K562 (cell line): Measurements from ENCODE around the gene PPP1R37. TPM values are rescaled to one million over a fixed set of nuclear protein-coding genes. Genes with fewer than 3 reads are reported as not detected.

Experiments
- ARNT ChIP-seq, 2 experiments: fragments of 450-650 bp; IDR thresholded peaks; 2 replicates each; pipeline ENCODE4 v1.6.1; 2016; ENCODE audit warnings: mild to moderate bottlenecking in 1 of 2
- CTBP1 ChIP-seq: fragments of 450-650 bp; IDR thresholded peaks from 2 replicates; pipeline ENCODE4 v1.6.1; 2016; ENCODE audit warnings: borderline replicate concordance
- ZNF263 ChIP-seq: sonication (generic); formaldehyde crosslinking; IDR thresholded peaks from 2 replicates; pipeline ENCODE4 v1.8.0; 2022; ENCODE audit warnings: mild to moderate bottlenecking, missing genetic modification reagents, borderline replicate concordance
- polyA plus RNA-seq, 8 experiments: library from polyadenylated mRNA; depleted of rRNA in 4 of 8; stranded (reverse) in 5 of 8; unstranded in 3 of 8; fragments of >200 nt; fragmentation: Nextera tagmentation in 2 of 8; fragmentation: Illumina TruSeq in 1 of 8; extraction: Ambion mirVana in 2 of 8; extraction: Trizol in 1 of 8; gene quantifications; 2 replicates each; pipeline versions ENCODE4 v1.2.1 to v1.2.3, GENCODE V29; 2011 to 2014; ENCODE audit warnings: inconsistent platforms in 1 of 8, missing spikeins in 1 of 8
- total RNA-seq, 7 experiments: library from RNA; depleted of rRNA in 6 of 7; stranded (reverse); fragments of >200 nt in 6 of 7; fragmentation: Illumina TruSeq in 2 of 7; extraction: Trizol in 2 of 7; gene quantifications; 2 replicates each; pipeline versions ENCODE4 v1.2.1 to v1.2.3, GENCODE V29; 2011 to 2021; ENCODE audit warnings: low replicate concordance in 1 of 7
- TF ChIP-seq, protein P1 (sequence below): conservative IDR thresholded peaks from 2 replicates; pipeline ENCODE4 v1.6.1; 2011; ENCODE audit warnings: low read depth, mild to moderate bottlenecking, low read length; ENCODE audit not compliant: control insufficient read depth
- TF ChIP-seq, protein P2 (sequence below): sonication (generic); formaldehyde crosslinking; IDR thresholded peaks from 2 replicates; pipeline ENCODE4 v1.8.1; 2023; ENCODE audit warnings: mild to moderate bottlenecking, missing genetic modification reagents
- TF ChIP-seq, protein P3 (sequence below): fragments of 250-450 bp; sonication (Bioruptor Pico); IDR thresholded peaks from 2 replicates; pipeline ENCODE4 v1.8.0; 2022; ENCODE audit warnings: inconsistent platforms
- TF ChIP-seq, protein P4 (sequence below): fragments of 450-650 bp; IDR thresholded peaks from 2 replicates; pipeline ENCODE4 v1.6.1; 2016; ENCODE audit warnings: mild to moderate bottlenecking, moderate library complexity

Gene PPP1R37
- total and polyA plus RNA-seq, 9 of the 15 experiments (the other 6 are each of a cell fraction or from before 2014, with no cell fraction given) = 0.04 to 20.3 (median 7.3) TPM

DNA sequence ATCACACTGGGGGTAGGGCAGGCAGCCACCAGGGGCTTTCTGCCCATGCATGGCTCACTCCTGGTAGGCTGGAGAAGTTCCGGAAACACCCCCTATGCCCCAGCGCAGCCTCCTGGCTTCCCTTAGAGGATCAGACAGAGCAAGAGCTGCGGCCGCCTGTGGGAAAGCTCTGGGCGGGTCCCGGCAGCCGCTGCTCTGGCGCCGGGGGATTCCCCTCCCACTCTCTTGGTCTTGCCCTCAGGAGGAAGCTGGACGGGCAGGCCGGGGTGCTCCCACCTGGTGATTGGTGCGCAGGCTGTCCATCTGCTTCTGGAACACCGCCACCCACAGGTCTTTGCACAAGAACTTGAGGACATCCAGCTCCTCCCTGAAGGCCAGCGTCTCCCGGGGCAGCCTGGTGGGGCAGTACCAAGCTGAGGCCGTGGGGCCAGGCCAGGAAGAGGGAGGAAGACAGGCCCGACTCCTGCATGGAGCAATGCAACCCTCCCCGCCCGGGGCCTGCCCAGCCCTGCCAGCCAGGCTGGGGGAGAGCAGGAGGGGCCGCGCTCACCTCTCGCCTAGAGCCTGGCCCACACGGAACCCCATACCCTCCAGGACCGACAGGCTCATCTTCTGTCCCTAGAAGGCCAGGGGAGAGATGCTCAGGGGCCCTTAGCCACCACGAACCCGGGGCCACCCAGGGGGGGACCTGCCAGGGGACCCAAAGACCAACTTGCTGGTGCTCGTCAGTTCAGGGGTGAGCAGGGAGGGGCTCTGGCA, 71.8 kb downstream of the PPP1R37 start (continued):
- TF ChIP-seq, protein P1, sequence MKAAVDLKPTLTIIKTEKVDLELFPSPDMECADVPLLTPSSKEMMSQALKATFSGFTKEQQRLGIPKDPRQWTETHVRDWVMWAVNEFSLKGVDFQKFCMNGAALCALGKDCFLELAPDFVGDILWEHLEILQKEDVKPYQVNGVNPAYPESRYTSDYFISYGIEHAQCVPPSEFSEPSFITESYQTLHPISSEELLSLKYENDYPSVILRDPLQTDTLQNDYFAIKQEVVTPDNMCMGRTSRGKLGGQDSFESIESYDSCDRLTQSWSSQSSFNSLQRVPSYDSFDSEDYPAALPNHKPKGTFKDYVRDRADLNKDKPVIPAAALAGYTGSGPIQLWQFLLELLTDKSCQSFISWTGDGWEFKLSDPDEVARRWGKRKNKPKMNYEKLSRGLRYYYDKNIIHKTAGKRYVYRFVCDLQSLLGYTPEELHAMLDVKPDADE = no peak
- TF ChIP-seq CTBP1 (0 out of 2 replicates have a peak, but pooled peaks have one; percentile 17), ARNT (IDR thresholded peaks at IDR 0.05) (no peak), ZNF263 (CRISPR knock-in tag) (peak; percentile 87)
- TF ChIP-seq, protein P2, sequence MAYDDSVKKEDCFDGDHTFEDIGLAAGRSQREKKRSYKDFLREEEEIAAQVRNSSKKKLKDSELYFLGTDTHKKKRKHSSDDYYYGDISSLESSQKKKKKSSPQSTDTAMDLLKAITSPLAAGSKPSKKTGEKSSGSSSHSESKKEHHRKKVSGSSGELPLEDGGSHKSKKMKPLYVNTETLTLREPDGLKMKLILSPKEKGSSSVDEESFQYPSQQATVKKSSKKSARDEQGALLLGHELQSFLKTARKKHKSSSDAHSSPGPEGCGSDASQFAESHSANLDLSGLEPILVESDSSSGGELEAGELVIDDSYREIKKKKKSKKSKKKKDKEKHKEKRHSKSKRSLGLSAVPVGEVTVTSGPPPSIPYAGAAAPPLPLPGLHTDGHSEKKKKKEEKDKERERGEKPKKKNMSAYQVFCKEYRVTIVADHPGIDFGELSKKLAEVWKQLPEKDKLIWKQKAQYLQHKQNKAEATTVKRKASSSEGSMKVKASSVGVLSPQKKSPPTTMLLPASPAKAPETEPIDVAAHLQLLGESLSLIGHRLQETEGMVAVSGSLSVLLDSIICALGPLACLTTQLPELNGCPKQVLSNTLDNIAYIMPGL (CRISPR knock-in tag) = no peak
- TF ChIP-seq, protein P3, sequence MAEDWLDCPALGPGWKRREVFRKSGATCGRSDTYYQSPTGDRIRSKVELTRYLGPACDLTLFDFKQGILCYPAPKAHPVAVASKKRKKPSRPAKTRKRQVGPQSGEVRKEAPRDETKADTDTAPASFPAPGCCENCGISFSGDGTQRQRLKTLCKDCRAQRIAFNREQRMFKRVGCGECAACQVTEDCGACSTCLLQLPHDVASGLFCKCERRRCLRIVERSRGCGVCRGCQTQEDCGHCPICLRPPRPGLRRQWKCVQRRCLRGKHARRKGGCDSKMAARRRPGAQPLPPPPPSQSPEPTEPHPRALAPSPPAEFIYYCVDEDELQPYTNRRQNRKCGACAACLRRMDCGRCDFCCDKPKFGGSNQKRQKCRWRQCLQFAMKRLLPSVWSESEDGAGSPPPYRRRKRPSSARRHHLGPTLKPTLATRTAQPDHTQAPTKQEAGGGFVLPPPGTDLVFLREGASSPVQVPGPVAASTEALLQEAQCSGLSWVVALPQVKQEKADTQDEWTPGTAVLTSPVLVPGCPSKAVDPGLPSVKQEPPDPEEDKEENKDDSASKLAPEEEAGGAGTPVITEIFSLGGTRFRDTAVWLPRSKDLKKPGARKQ (CRISPR knock-in tag) = no peak
- TF ChIP-seq, protein P4, sequence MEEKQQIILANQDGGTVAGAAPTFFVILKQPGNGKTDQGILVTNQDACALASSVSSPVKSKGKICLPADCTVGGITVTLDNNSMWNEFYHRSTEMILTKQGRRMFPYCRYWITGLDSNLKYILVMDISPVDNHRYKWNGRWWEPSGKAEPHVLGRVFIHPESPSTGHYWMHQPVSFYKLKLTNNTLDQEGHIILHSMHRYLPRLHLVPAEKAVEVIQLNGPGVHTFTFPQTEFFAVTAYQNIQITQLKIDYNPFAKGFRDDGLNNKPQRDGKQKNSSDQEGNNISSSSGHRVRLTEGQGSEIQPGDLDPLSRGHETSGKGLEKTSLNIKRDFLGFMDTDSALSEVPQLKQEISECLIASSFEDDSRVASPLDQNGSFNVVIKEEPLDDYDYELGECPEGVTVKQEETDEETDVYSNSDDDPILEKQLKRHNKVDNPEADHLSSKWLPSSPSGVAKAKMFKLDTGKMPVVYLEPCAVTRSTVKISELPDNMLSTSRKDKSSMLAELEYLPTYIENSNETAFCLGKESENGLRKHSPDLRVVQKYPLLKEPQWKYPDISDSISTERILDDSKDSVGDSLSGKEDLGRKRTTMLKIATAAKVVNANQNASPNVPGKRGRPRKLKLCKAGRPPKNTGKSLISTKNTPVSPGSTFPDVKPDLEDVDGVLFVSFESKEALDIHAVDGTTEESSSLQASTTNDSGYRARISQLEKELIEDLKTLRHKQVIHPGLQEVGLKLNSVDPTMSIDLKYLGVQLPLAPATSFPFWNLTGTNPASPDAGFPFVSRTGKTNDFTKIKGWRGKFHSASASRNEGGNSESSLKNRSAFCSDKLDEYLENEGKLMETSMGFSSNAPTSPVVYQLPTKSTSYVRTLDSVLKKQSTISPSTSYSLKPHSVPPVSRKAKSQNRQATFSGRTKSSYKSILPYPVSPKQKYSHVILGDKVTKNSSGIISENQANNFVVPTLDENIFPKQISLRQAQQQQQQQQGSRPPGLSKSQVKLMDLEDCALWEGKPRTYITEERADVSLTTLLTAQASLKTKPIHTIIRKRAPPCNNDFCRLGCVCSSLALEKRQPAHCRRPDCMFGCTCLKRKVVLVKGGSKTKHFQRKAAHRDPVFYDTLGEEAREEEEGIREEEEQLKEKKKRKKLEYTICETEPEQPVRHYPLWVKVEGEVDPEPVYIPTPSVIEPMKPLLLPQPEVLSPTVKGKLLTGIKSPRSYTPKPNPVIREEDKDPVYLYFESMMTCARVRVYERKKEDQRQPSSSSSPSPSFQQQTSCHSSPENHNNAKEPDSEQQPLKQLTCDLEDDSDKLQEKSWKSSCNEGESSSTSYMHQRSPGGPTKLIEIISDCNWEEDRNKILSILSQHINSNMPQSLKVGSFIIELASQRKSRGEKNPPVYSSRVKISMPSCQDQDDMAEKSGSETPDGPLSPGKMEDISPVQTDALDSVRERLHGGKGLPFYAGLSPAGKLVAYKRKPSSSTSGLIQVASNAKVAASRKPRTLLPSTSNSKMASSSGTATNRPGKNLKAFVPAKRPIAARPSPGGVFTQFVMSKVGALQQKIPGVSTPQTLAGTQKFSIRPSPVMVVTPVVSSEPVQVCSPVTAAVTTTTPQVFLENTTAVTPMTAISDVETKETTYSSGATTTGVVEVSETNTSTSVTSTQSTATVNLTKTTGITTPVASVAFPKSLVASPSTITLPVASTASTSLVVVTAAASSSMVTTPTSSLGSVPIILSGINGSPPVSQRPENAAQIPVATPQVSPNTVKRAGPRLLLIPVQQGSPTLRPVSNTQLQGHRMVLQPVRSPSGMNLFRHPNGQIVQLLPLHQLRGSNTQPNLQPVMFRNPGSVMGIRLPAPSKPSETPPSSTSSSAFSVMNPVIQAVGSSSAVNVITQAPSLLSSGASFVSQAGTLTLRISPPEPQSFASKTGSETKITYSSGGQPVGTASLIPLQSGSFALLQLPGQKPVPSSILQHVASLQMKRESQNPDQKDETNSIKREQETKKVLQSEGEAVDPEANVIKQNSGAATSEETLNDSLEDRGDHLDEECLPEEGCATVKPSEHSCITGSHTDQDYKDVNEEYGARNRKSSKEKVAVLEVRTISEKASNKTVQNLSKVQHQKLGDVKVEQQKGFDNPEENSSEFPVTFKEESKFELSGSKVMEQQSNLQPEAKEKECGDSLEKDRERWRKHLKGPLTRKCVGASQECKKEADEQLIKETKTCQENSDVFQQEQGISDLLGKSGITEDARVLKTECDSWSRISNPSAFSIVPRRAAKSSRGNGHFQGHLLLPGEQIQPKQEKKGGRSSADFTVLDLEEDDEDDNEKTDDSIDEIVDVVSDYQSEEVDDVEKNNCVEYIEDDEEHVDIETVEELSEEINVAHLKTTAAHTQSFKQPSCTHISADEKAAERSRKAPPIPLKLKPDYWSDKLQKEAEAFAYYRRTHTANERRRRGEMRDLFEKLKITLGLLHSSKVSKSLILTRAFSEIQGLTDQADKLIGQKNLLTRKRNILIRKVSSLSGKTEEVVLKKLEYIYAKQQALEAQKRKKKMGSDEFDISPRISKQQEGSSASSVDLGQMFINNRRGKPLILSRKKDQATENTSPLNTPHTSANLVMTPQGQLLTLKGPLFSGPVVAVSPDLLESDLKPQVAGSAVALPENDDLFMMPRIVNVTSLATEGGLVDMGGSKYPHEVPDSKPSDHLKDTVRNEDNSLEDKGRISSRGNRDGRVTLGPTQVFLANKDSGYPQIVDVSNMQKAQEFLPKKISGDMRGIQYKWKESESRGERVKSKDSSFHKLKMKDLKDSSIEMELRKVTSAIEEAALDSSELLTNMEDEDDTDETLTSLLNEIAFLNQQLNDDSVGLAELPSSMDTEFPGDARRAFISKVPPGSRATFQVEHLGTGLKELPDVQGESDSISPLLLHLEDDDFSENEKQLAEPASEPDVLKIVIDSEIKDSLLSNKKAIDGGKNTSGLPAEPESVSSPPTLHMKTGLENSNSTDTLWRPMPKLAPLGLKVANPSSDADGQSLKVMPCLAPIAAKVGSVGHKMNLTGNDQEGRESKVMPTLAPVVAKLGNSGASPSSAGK = no peak
